HG02938 (cell line): ENCODE measurements around the gene SLC29A2.
"Not testable (repeated sequence)": the region's sequence is repeated elsewhere in the genome, so short reads cannot be mapped to it uniquely, and the experiment has no call there.

Experiments
- ATAC-seq: cut with Tn5 transposase; IDR thresholded peaks from one replicate; pipeline ENCODE4 v1.9.1; 2021; ENCODE audit warnings: mild to moderate bottlenecking, moderate library complexity; ENCODE audit not compliant: unreplicated experiment

SLC29A2 gene

GRCh38 chr11:66350560-66351235, 20.9 kb downstream of the SLC29A2 start:
- not testable (repeated sequence) for ATAC-seq

- no peak for ATAC-seq
Measured at GRCh38 chr11:66349084-66349386, 22.5 kb downstream of the SLC29A2 start.

GRCh38 chr11:66347425-66348276, 23.9 kb downstream of the SLC29A2 start, which contains the start of gene B4GAT1:
B4GAT1 (minus strand) TSS chr11:66347629; CDS start chr11:66347545, 84 bp downstream.
- ATAC-seq = no peak

GRCh38 chr11:66346476-66347424, 24.8 kb downstream of the SLC29A2 start:
- ATAC-seq = no peak

- ATAC-seq = peak; percentile 6
Measured at GRCh38 chr11:66345316-66345649, 26.3 kb downstream of the SLC29A2 start.

- peak; percentile 65 for ATAC-seq
Measured at GRCh38 chr11:66344550-66345315, 26.8 kb downstream of the SLC29A2 start, which contains the start of gene BRMS1. BRMS1 (minus strand) TSS chr11:66345104; CDS start chr11:66342234, 2,870 bp downstream.

- no peak for ATAC-seq
Measured at GRCh38 chr11:66343176-66343575, 28.4 kb downstream of the SLC29A2 start.

GRCh38 chr11:66341502-66342126, 29.9 kb downstream of the SLC29A2 start:
- no peak for ATAC-seq

GRCh38 chr11:66340596-66341501, 30.7 kb downstream of the SLC29A2 start:
- ATAC-seq = no peak

GRCh38 chr11:66339686-66340483, 31.7 kb downstream of the SLC29A2 start:
- ATAC-seq = no peak

- no peak for ATAC-seq
Measured at GRCh38 chr11:66339162-66339675, 32.3 kb downstream of the SLC29A2 start.

- no peak for ATAC-seq
Measured at GRCh38 chr11:66338276-66339161, 33.0 kb downstream of the SLC29A2 start.

GRCh38 chr11:66337103-66337899, 34.3 kb downstream of the SLC29A2 start:
- no peak for ATAC-seq

- ATAC-seq = peak; percentile 72
Measured at GRCh38 chr11:66336234-66337102, 35.1 kb downstream of the SLC29A2 start, which contains the start of gene RIN1. RIN1 (minus strand) TSS chr11:66336434; CDS start chr11:66336402, 32 bp downstream.
